Fibroblast of upper back skin (primary cell): ENCODE results near the gene CIDEB.

ENCODE experiments used
- DNase-seq: peaks from one replicate; pipeline ENCODE4 v3.0.0-alpha.2; 2013

Gene CIDEB

GRCh38 chr14:24269368-24269767 is 38.4 kb downstream of the CIDEB start:
- DNase-seq: no peak

GRCh38 chr14:24268225-24268624 is 39.6 kb downstream of the CIDEB start:
- DNase-seq: no peak

GRCh38 chr14:24267516-24267915 is 40.3 kb downstream of the CIDEB start:
- no peak for DNase-seq

- no peak for DNase-seq
Measured at GRCh38 chr14:24266344-24267244, 41.2 kb downstream of the CIDEB start.

- DNase-seq: no peak
Measured at GRCh38 chr14:24264298-24264697, 43.5 kb downstream of the CIDEB start.

- DNase-seq: no peak
Measured at GRCh38 chr14:24263848-24264247, 43.9 kb downstream of the CIDEB start.

- DNase-seq: no peak
Measured at GRCh38 chr14:24262821-24263733, 44.7 kb downstream of the CIDEB start, which contains the start of gene TGM1. Gene TGM1 (minus strand): TSS chr14:24263177. CDS start chr14:24262352, 825 bp downstream.

GRCh38 chr14:24261969-24262327 is 45.8 kb downstream of the CIDEB start:
- DNase-seq: no peak

- DNase-seq: no peak
Measured at GRCh38 chr14:24261256-24261968, 46.4 kb downstream of the CIDEB start.

GRCh38 chr14:24260780-24261157 is 47.0 kb downstream of the CIDEB start:
- DNase-seq: no peak

GRCh38 chr14:24260026-24260779 is 47.6 kb downstream of the CIDEB start:
- DNase-seq: no peak

GRCh38 chr14:24259282-24260025 is 48.3 kb downstream of the CIDEB start:
- peak; percentile 84 for DNase-seq

- DNase-seq: no peak
Measured at GRCh38 chr14:24258548-24259265, 49.1 kb downstream of the CIDEB start.

- no peak for DNase-seq
Measured at GRCh38 chr14:24258119-24258518, 49.7 kb downstream of the CIDEB start.

GRCh38 chr14:24256960-24257359 is 50.8 kb downstream of the CIDEB start:
- DNase-seq: no peak

GRCh38 chr14:24255931-24256711 is 51.7 kb downstream of the CIDEB start:
- DNase-seq: no peak

GRCh38 chr14:24255438-24255837 is 52.3 kb downstream of the CIDEB start:
- DNase-seq: no peak
